Measurements from ENCODE around the gene ANO1.

ANO1 gene

GRCh38 chr11:70142221-70142875 is 64.2 kb downstream of the ANO1 start:
- DNase-seq: no peak

GRCh38 chr11:70144262-70144661 is 66.1 kb downstream of the ANO1 start:
- DNase-seq: no peak

- DNase-seq: no peak
These were observed 67.0 kb downstream of the ANO1 start for GRCh38 chr11:70145071-70145470.

- no peak for DNase-seq
These were observed 67.7 kb downstream of the ANO1 start for GRCh38 chr11:70145841-70146240.

- DNase-seq: no peak
These were observed 68.2 kb downstream of the ANO1 start for GRCh38 chr11:70146299-70146698.

GRCh38 chr11:70146895-70147520 is 68.9 kb downstream of the ANO1 start:
- no peak for DNase-seq

GRCh38 chr11:70147668-70148067 is 69.6 kb downstream of the ANO1 start:
- DNase-seq: no peak

GRCh38 chr11:70151671-70152070 is 73.6 kb downstream of the ANO1 start:
- DNase-seq: no peak

- no peak for DNase-seq
These were observed 75.1 kb downstream of the ANO1 start for GRCh38 chr11:70153133-70153727.

- DNase-seq: no peak
These were observed 77.3 kb downstream of the ANO1 start for GRCh38 chr11:70155386-70155785.

GRCh38 chr11:70156291-70157037 is 78.3 kb downstream of the ANO1 start:
- DNase-seq: no peak

GRCh38 chr11:70158201-70158600 is 80.1 kb downstream of the ANO1 start:
- DNase-seq: no peak

- DNase-seq: no peak
These were observed 80.8 kb downstream of the ANO1 start for GRCh38 chr11:70158757-70159389.

- DNase-seq: no peak
These were observed 81.8 kb downstream of the ANO1 start for GRCh38 chr11:70159627-70160570.

GRCh38 chr11:70161043-70161625 is 83.0 kb downstream of the ANO1 start:
- DNase-seq: no peak

GRCh38 chr11:70164705-70165104 is 86.6 kb downstream of the ANO1 start:
- DNase-seq: no peak

- no peak for DNase-seq
These were observed 89.0 kb downstream of the ANO1 start for GRCh38 chr11:70167120-70167519.

- DNase-seq: no peak
These were observed 89.7 kb downstream of the ANO1 start for GRCh38 chr11:70167723-70168404.

- DNase-seq: no peak
These were observed 90.3 kb downstream of the ANO1 start for GRCh38 chr11:70168405-70168754.

- DNase-seq: no peak
These were observed 91.0 kb downstream of the ANO1 start for GRCh38 chr11:70169127-70169526.

GRCh38 chr11:70169632-70170031 is 91.5 kb downstream of the ANO1 start:
- DNase-seq: no peak
